ENCODE measurements around the gene SLC2A5.

- TF ChIP-seq EZH2 (IDR thresholded peaks at IDR 0.05; ENCODE audit: low read depth) (no peak), CTCF (conservative IDR thresholded peaks at IDR 0.05) (no peak)
Observed at GRCh38 chr1:9107136-9107535, 37.7 kb upstream of the SLC2A5 start.

All from PC-9 (cell line).